ENCODE data around the gene MLLT3.

MLLT3 gene

GRCh38 chr9:20378851-20379250, 243.4 kb downstream of the MLLT3 start:
- H3K4me2 ChIP-seq (ENCODE audit: low read depth, low read length): no peak overlapping the region
- H3K9ac ChIP-seq (ENCODE audit: low read length): no peak overlapping the region
- H3K4me1 ChIP-seq (ENCODE audit: low read length): 0 out of 2 replicates have a peak, but pooled peaks cover 5% of the 10 kb centered on the region
- H3K36me3 ChIP-seq (replicated peaks; ENCODE audit: insufficient read depth, low read length): no peaks in the 10 kb centered on the region; the same call in 1 of the 2 replicates
- H4K20me1 ChIP-seq (ENCODE audit: insufficient read depth, low read length): no peaks in the 10 kb centered on the region
- no peak for TF ChIP-seq EZH2 (optimal IDR thresholded peaks at IDR 0.05; ENCODE audit: low read depth, low read length)
- no peak for TF ChIP-seq CTCF (IDR thresholded peaks at IDR 0.05; ENCODE audit: low read length)
- no peak for TF ChIP-seq EZH2phosphoT487 (IDR thresholded peaks at IDR 0.05; ENCODE audit: low read length)
- no peaks in the 10 kb centered on the region for H3K9me2 ChIP-seq (replicated peaks; ENCODE audit: insufficient read depth, low read length)
- H3K27me3 ChIP-seq (replicated peaks; ENCODE audit: insufficient read depth, low read length): no peaks in the 10 kb centered on the region
- H3K27ac ChIP-seq (ENCODE audit: low read length): no peak overlapping the region
- no peak overlapping the region for H2AFZ ChIP-seq (ENCODE audit: low read length)
- H3K9me3 ChIP-seq (replicated peaks; ENCODE audit: insufficient read depth, low read length): no peaks in the 10 kb centered on the region
- DNase-seq: no peak
- H3K79me2 ChIP-seq (ENCODE audit: low read length): no peaks in the 10 kb centered on the region
- no peak overlapping the region for H3K4me3 ChIP-seq (ENCODE audit: low read length)
- no peaks in the 10 kb centered on the region for H3F3A ChIP-seq (ENCODE audit: insufficient read depth, low read length)

GRCh38 chr9:20377790-20378189, 244.5 kb downstream of the MLLT3 start:
- H3K4me3 ChIP-seq (ENCODE audit: low read length): no peak overlapping the region
- H3F3A ChIP-seq (ENCODE audit: insufficient read depth, low read length): no peaks in the 10 kb centered on the region
- H3K4me2 ChIP-seq (ENCODE audit: low read depth, low read length): no peak overlapping the region
- no peak for DNase-seq
- H3K27me3 ChIP-seq (replicated peaks; ENCODE audit: insufficient read depth, low read length): no peaks in the 10 kb centered on the region
- H3K36me3 ChIP-seq (replicated peaks; ENCODE audit: insufficient read depth, low read length): no peaks in the 10 kb centered on the region; the same call in 1 of the 2 replicates
- TF ChIP-seq CTCF (IDR thresholded peaks at IDR 0.05; ENCODE audit: low read length): no peak
- TF ChIP-seq EZH2 (optimal IDR thresholded peaks at IDR 0.05; ENCODE audit: low read depth, low read length): no peak
- TF ChIP-seq EZH2phosphoT487 (IDR thresholded peaks at IDR 0.05; ENCODE audit: low read length): no peak
- no peak overlapping the region for H3K27ac ChIP-seq (ENCODE audit: low read length)
- peaks cover 13% of the 10 kb centered on the region; the same call in 1 of the 2 replicates for H3K4me1 ChIP-seq (ENCODE audit: low read length)
- H3K9ac ChIP-seq (ENCODE audit: low read length): no peak overlapping the region
- no peaks in the 10 kb centered on the region for H3K9me2 ChIP-seq (replicated peaks; ENCODE audit: insufficient read depth, low read length)
- no peaks in the 10 kb centered on the region for H3K9me3 ChIP-seq (replicated peaks; ENCODE audit: insufficient read depth, low read length)
- no peaks in the 10 kb centered on the region for H3K79me2 ChIP-seq (ENCODE audit: low read length)
- H4K20me1 ChIP-seq (ENCODE audit: insufficient read depth, low read length): no peaks in the 10 kb centered on the region
- no peak overlapping the region for H2AFZ ChIP-seq (ENCODE audit: low read length)

- no peak overlapping the region for H3K4me2 ChIP-seq (ENCODE audit: low read depth, low read length)
- H3K4me1 ChIP-seq (ENCODE audit: low read length): peaks cover 10% of the 10 kb centered on the region; the same call in 1 of the 2 replicates
- no peaks in the 10 kb centered on the region for H4K20me1 ChIP-seq (ENCODE audit: insufficient read depth, low read length)
- no peak overlapping the region for H3K4me3 ChIP-seq (ENCODE audit: low read length)
- no peak overlapping the region for H2AFZ ChIP-seq (ENCODE audit: low read length)
- H3K27ac ChIP-seq (ENCODE audit: low read length): no peak overlapping the region
- H3K36me3 ChIP-seq (replicated peaks; ENCODE audit: insufficient read depth, low read length): no peaks in the 10 kb centered on the region; the same call in 1 of the 2 replicates
- no peaks in the 10 kb centered on the region for H3K9me3 ChIP-seq (replicated peaks; ENCODE audit: insufficient read depth, low read length)
- H3K79me2 ChIP-seq (ENCODE audit: low read length): no peaks in the 10 kb centered on the region
- H3F3A ChIP-seq (ENCODE audit: insufficient read depth, low read length): no peaks in the 10 kb centered on the region
- no peak overlapping the region for H3K9ac ChIP-seq (ENCODE audit: low read length)
- no peak for DNase-seq
- H3K9me2 ChIP-seq (replicated peaks; ENCODE audit: insufficient read depth, low read length): no peaks in the 10 kb centered on the region
- no peaks in the 10 kb centered on the region for H3K27me3 ChIP-seq (replicated peaks; ENCODE audit: insufficient read depth, low read length)
- no peak for TF ChIP-seq CTCF (IDR thresholded peaks at IDR 0.05; ENCODE audit: low read length)
- TF ChIP-seq EZH2phosphoT487 (IDR thresholded peaks at IDR 0.05; ENCODE audit: low read length): no peak
- TF ChIP-seq EZH2 (optimal IDR thresholded peaks at IDR 0.05; ENCODE audit: low read depth, low read length): no peak
Measured at GRCh38 chr9:20376731-20377375, 245.4 kb downstream of the MLLT3 start.

Measured in MM.1S (cell line).